Coronary artery (tissue), 2 donors: ENCODE data around the gene KIF2C.

ENCODE experiments used
- DNase-seq: peaks from one replicate; pipeline ENCODE4 v3.0.0-alpha.2; 2017; ENCODE audit warnings: low spot score
- H3K27ac ChIP-seq, 2 donors: fragments of 200-600 bp; sonication (generic); one replicate each; pipeline ENCODE4 v1.5.1; 2016 to 2019
- H3K4me3 ChIP-seq: fragments of 200-600 bp; sonication (generic); 2 replicates; pipeline ENCODE4 v1.5.1; 2016; ENCODE audit warnings: mild to moderate bottlenecking, moderate library complexity
- TF ChIP-seq, protein P1 (sequence below): fragments of 200-600 bp; sonication (generic); IDR thresholded peaks from one replicate; pipeline ENCODE4 v1.5.1; 2019; ENCODE audit warnings: antibody characterized with exemption

KIF2C gene

DNA sequence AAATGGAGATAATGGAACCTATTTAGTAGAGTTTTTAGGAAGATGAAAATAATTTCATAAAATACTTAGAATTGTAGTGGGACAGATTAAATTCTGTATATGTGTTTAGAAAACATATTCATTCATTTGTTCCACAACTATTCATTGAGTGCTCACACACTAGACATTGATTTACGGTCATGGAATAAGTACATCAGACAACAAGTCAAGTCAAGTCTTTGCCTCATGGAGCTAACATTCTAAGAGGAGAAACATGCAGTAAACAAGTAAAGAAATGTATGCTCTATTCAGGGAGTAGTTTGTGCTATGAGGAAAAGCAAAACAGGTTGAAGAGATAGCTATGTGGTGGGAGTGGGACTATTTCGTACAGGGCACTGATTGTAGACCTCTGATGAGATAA lies 77.7 kb downstream of the KIF2C start:
- no peak overlapping the region for H3K27ac ChIP-seq
- DNase-seq = no peak
- TF ChIP-seq, protein P1, sequence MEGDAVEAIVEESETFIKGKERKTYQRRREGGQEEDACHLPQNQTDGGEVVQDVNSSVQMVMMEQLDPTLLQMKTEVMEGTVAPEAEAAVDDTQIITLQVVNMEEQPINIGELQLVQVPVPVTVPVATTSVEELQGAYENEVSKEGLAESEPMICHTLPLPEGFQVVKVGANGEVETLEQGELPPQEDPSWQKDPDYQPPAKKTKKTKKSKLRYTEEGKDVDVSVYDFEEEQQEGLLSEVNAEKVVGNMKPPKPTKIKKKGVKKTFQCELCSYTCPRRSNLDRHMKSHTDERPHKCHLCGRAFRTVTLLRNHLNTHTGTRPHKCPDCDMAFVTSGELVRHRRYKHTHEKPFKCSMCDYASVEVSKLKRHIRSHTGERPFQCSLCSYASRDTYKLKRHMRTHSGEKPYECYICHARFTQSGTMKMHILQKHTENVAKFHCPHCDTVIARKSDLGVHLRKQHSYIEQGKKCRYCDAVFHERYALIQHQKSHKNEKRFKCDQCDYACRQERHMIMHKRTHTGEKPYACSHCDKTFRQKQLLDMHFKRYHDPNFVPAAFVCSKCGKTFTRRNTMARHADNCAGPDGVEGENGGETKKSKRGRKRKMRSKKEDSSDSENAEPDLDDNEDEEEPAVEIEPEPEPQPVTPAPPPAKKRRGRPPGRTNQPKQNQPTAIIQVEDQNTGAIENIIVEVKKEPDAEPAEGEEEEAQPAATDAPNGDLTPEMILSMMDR = no peak
- H3K4me3 ChIP-seq = no peak overlapping the region
